ENCODE results near the gene BCDIN3D. TPM values are rescaled to one million over a fixed set of nuclear protein-coding genes. Genes with fewer than 3 reads are reported as not detected.

The BCDIN3D gene
- total RNA-seq, 4 donors from 2014 or later, result 2.3 to 5.2 (median 3.1) TPM

GRCh38 chr12:49813131-49813530, 29.8 kb downstream of the BCDIN3D start:
- no peak for DNase-seq
- H3K27me3 ChIP-seq, result no peaks in the 10 kb centered on the region
- no peak for TF ChIP-seq CTCF (IDR thresholded peaks at IDR 0.05)
- no peak for TF ChIP-seq POLR2A (IDR thresholded peaks at IDR 0.05)
- no peaks in the 10 kb centered on the region for H3K9me3 ChIP-seq
- no peaks in the 10 kb centered on the region for H3K36me3 ChIP-seq
- H3K4me3 ChIP-seq, result no peak overlapping the region
- no peak overlapping the region for H3K27ac ChIP-seq
- peaks cover 0 to 13% (median 0%) of the 10 kb centered on the region in 4 donors for H3K4me1 ChIP-seq

- no peak overlapping the region for H3K27ac ChIP-seq
- no peaks in the 10 kb centered on the region for H3K27me3 ChIP-seq
- H3K4me3 ChIP-seq, result no peak overlapping the region
- DNase-seq, result no peak
- H3K9me3 ChIP-seq, result no peaks in the 10 kb centered on the region
- H3K36me3 ChIP-seq, result no peaks in the 10 kb centered on the region
- H3K4me1 ChIP-seq, result peaks cover 0 to 13% (median 0%) of the 10 kb centered on the region in 4 donors
- TF ChIP-seq CTCF (IDR thresholded peaks at IDR 0.05) (no peak), POLR2A (IDR thresholded peaks at IDR 0.05) (no peak)
Observed at GRCh38 chr12:49811961-49812401, 30.9 kb downstream of the BCDIN3D start.

GRCh38 chr12:49811136-49811535, 31.8 kb downstream of the BCDIN3D start:
- no peak for TF ChIP-seq CTCF (IDR thresholded peaks at IDR 0.05)
- TF ChIP-seq POLR2A (IDR thresholded peaks at IDR 0.05), result no peak
- H3K27ac ChIP-seq, result no peak overlapping the region
- no peaks in the 10 kb centered on the region for H3K36me3 ChIP-seq
- H3K9me3 ChIP-seq, result no peaks in the 10 kb centered on the region
- H3K27me3 ChIP-seq, result no peaks in the 10 kb centered on the region
- H3K4me1 ChIP-seq, result peaks cover 0 to 13% (median 0%) of the 10 kb centered on the region in 4 donors
- no peak for DNase-seq
- H3K4me3 ChIP-seq, result no peak overlapping the region

- no peak for DNase-seq
- H3K4me3 ChIP-seq, result no peak overlapping the region
- H3K27me3 ChIP-seq, result no peaks in the 10 kb centered on the region
- peaks cover 0 to under 1% (median 0%) of the 10 kb centered on the region in 3 donors for H3K36me3 ChIP-seq
- peak overlapping the region in 3 of 4 donors; percentile 49 to 59 (median 53) for H3K27ac ChIP-seq
- TF ChIP-seq CTCF (IDR thresholded peaks at IDR 0.05) (no peak), POLR2A (IDR thresholded peaks at IDR 0.05) (no peak)
- H3K9me3 ChIP-seq, result no peaks in the 10 kb centered on the region
- peaks cover 0 to 13% (median 0%) of the 10 kb centered on the region in 4 donors for H3K4me1 ChIP-seq
Observed at GRCh38 chr12:49809906-49810389, 33.0 kb downstream of the BCDIN3D start.

GRCh38 chr12:49809381-49809905, 33.5 kb downstream of the BCDIN3D start:
- TF ChIP-seq POLR2A (IDR thresholded peaks at IDR 0.05) (no peak), CTCF (IDR thresholded peaks at IDR 0.05) (no peak)
- H3K36me3 ChIP-seq, result peaks cover 0 to 5% (median 0%) of the 10 kb centered on the region in 3 donors
- H3K4me1 ChIP-seq, result peaks cover 0 to 13% (median 0%) of the 10 kb centered on the region in 4 donors
- no peak overlapping the region for H3K4me3 ChIP-seq
- DNase-seq, result no peak
- no peaks in the 10 kb centered on the region for H3K27me3 ChIP-seq
- peak overlapping the region; percentile 38 to 71 (median 56) for H3K27ac ChIP-seq
- no peaks in the 10 kb centered on the region for H3K9me3 ChIP-seq

Measured in Peyer's patch (tissue), 4 donors.